Caco-2 (cell line): ENCODE results near the gene BCL2. TPM values are rescaled to one million over a fixed set of nuclear protein-coding genes. Genes with fewer than 3 reads are reported as not detected.

Experiments
- BruUV-seq: library from RNA; stranded (reverse); fragments of 400-500 nt; replicated peaks from 2 replicates; lab custom pipeline; 2021; lab: Mats Ljungman, UMichigan
- CTCF ChIA-PET: fragments of 300-600 bp; sonication (Branson Sonifier 250); formaldehyde crosslinking; loops from one replicate; lab custom pipeline; 2022; ENCODE audit warnings: antibody characterized with exemption; lab: Charles Lee
- POLR2A ChIA-PET: fragments of 300-600 bp; sonication (Branson Sonifier 250); formaldehyde crosslinking; loops from one replicate; lab custom pipeline; 2022; ENCODE audit warnings: antibody characterized with exemption; lab: Charles Lee
- DNase-seq, 2 experiments: peaks; one replicate each; pipeline versions ENCODE4 v3.0.0 to v3.0.0-alpha.2; 2020 to 2022
- H3K27me3 ChIP-seq: replicated peaks from 2 replicates; pipeline ENCODE4 v1.6.0; 2011; ENCODE audit warnings: low read length; ENCODE audit not compliant: control insufficient read depth, insufficient read depth
- H3K36me3 ChIP-seq: 2 replicates; pipeline ENCODE4 v1.5.1; 2011; ENCODE audit warnings: low read length; ENCODE audit not compliant: control insufficient read depth, insufficient read depth
- H3K4me1 ChIP-seq: fragments of 250-450 bp; sonication (Bioruptor Pico); 2 replicates; pipeline ENCODE4 v1.5.1; 2020; ENCODE audit warnings: mild to moderate bottlenecking
- H3K4me3 ChIP-seq: 2 replicates; pipeline ENCODE4 v1.5.1; 2011; ENCODE audit warnings: low read depth, mild to moderate bottlenecking, control low read depth, low read length
- H3K9me3 ChIP-seq: fragments of 250-450 bp; sonication (Bioruptor Pico); 2 replicates; pipeline ENCODE4 v1.5.1; 2020; ENCODE audit warnings: mild to moderate bottlenecking, moderate library complexity
- H3K27ac Mint-ChIP-seq: one replicate; pipeline ENCODE4 v1.8.0; 2022; ENCODE audit warnings: mixed read lengths; ENCODE audit not compliant: unreplicated experiment
- H3K27me3 Mint-ChIP-seq: one replicate; pipeline ENCODE4 v1.8.0; 2022; ENCODE audit warnings: mixed read lengths; ENCODE audit not compliant: insufficient read depth, unreplicated experiment
- H3K36me3 Mint-ChIP-seq: one replicate; pipeline ENCODE4 v1.8.0; 2022; ENCODE audit warnings: mild to moderate bottlenecking, mixed read lengths; ENCODE audit not compliant: insufficient read depth, unreplicated experiment
- H3K4me1 Mint-ChIP-seq: one replicate; pipeline ENCODE4 v1.8.0; 2022; ENCODE audit warnings: low read depth, mixed read lengths; ENCODE audit not compliant: unreplicated experiment
- H3K4me3 Mint-ChIP-seq: one replicate; pipeline ENCODE4 v1.8.0; 2022; ENCODE audit warnings: mild to moderate bottlenecking, moderate library complexity, mixed read lengths; ENCODE audit not compliant: unreplicated experiment
- H3K9me3 Mint-ChIP-seq: one replicate; pipeline ENCODE4 v1.8.0; 2022; ENCODE audit warnings: mixed read lengths; ENCODE audit not compliant: unreplicated experiment
- CTCF ChIP-seq, 2 experiments: fragments of 200-600 bp in 1 of 2; IDR thresholded peaks; 1 replicate in 1 of 2; 2 replicates in 1 of 2; pipeline versions ENCODE4 v1.5.1 to v1.8.0; 2011 to 2022; ENCODE audit warnings: antibody characterized with exemption in 1 of 2, control low read depth in 1 of 2, inconsistent platforms in 1 of 2, low read depth in 1 of 2, low read length in 1 of 2, mild to moderate bottlenecking in 1 of 2, moderate library complexity in 1 of 2; ENCODE audit not compliant: insufficient read depth in 1 of 2, severe bottlenecking in 1 of 2, unreplicated experiment in 1 of 2
- intact Hi-C: fragments of 100-400 bp; cut with micrococcal nuclease; formaldehyde crosslinking; loops from one replicate; pipeline ENCODE4 v1.10.0; 2022; ENCODE audit not compliant: unreplicated experiment
- total RNA-seq: library from RNA; stranded (reverse); gene quantifications from 2 replicates; pipeline ENCODE4 v1.2.3, GENCODE V29; 2022

Gene BCL2
- total RNA-seq, 1 experiment from 2014 or later: 6.5 TPM

GRCh38 chr18:63241317-63241712 is 78.3 kb downstream of the BCL2 start:
- Mint-ChIP-seq H3K9me3 (no peaks in the 10 kb centered on the region), H3K27me3 (no peaks in the 10 kb centered on the region), H3K4me1 (no peaks in the 10 kb centered on the region), H3K4me3 (no peak overlapping the region), H3K36me3 (no peaks in the 10 kb centered on the region), H3K27ac (no peak overlapping the region)
- Histone ChIP-seq H3K27me3 (no peaks in the 10 kb centered on the region), H3K4me1 (peaks cover 12% of the 10 kb centered on the region; the same call in 1 of the 2 replicates), H3K4me3 (no peak overlapping the region), H3K36me3 (no peaks in the 10 kb centered on the region), H3K9me3 (no peaks in the 10 kb centered on the region)
- ChIA-PET POLR2A (no interaction called here), CTCF (no interaction called here)
- no TSS peak for BruUV-seq
- intact Hi-C loops: no loop called here
- TF ChIP-seq CTCF (IDR thresholded peaks at IDR 0.05; ENCODE audit: insufficient read depth in 1 of 2, low read depth in 1 of 2, low read length in 1 of 2, severe bottlenecking in 1 of 2, unreplicated experiment in 1 of 2): no peak
- DNase-seq: no peak

- Histone ChIP-seq H3K9me3 (no peaks in the 10 kb centered on the region), H3K27me3 (no peaks in the 10 kb centered on the region), H3K4me3 (no peak overlapping the region), H3K36me3 (no peaks in the 10 kb centered on the region), H3K4me1 (peaks cover 12% of the 10 kb centered on the region; the same call in 1 of the 2 replicates)
- no peaks in the 10 kb centered on the region for H3K9me3 Mint-ChIP-seq
- intact Hi-C loops: no loop called here
- no peak overlapping the region for H3K27ac Mint-ChIP-seq
- ChIA-PET CTCF (no interaction called here), POLR2A (no interaction called here)
- no peaks in the 10 kb centered on the region for H3K27me3 Mint-ChIP-seq
- no peak overlapping the region for H3K4me3 Mint-ChIP-seq
- BruUV-seq: no TSS peak
- no peaks in the 10 kb centered on the region for H3K4me1 Mint-ChIP-seq
- TF ChIP-seq CTCF (IDR thresholded peaks at IDR 0.05; ENCODE audit: insufficient read depth in 1 of 2, low read depth in 1 of 2, low read length in 1 of 2, severe bottlenecking in 1 of 2, unreplicated experiment in 1 of 2): no peak
- DNase-seq: no peak
- no peaks in the 10 kb centered on the region for H3K36me3 Mint-ChIP-seq
These were observed 78.8 kb downstream of the BCL2 start for GRCh38 chr18:63240531-63241316.

GRCh38 chr18:63238693-63239075 is 80.9 kb downstream of the BCL2 start:
- Mint-ChIP-seq H3K4me1 (no peaks in the 10 kb centered on the region), H3K27me3 (no peaks in the 10 kb centered on the region), H3K27ac (no peak overlapping the region), H3K4me3 (no peak overlapping the region), H3K9me3 (no peaks in the 10 kb centered on the region), H3K36me3 (no peaks in the 10 kb centered on the region)
- no peak for TF ChIP-seq CTCF (IDR thresholded peaks at IDR 0.05; ENCODE audit: insufficient read depth in 1 of 2, low read depth in 1 of 2, low read length in 1 of 2, severe bottlenecking in 1 of 2, unreplicated experiment in 1 of 2)
- ChIA-PET POLR2A (no interaction called here), CTCF (no interaction called here)
- H3K9me3 ChIP-seq: no peaks in the 10 kb centered on the region
- intact Hi-C loops: no loop called here
- DNase-seq: no peak
- H3K4me1 ChIP-seq: peaks cover 12% of the 10 kb centered on the region; the same call in 1 of the 2 replicates
- H3K36me3 ChIP-seq: no peaks in the 10 kb centered on the region
- H3K4me3 ChIP-seq: no peak overlapping the region
- H3K27me3 ChIP-seq: no peaks in the 10 kb centered on the region
- no TSS peak for BruUV-seq
